ENCODE results near the gene GATAD2A.

- TF ChIP-seq CTCF (IDR thresholded peaks at IDR 0.05), result no peak
- TF ChIP-seq POLR2AphosphoS5 (IDR thresholded peaks at IDR 0.05), result no peak
- TF ChIP-seq EP300 (IDR thresholded peaks at IDR 0.05; ENCODE audit: low read depth), result no peak
Measured at GRCh38 chr19:19436137-19436691, 30.7 kb downstream of the GATAD2A start.

Data from transverse colon (tissue), 4 donors.